Measurements from ENCODE around the gene UVSSA.

UVSSA gene

GRCh38 chr4:1350169-1350520 is 3.1 kb downstream of the UVSSA start:
- no peak for DNase-seq

DNA sequence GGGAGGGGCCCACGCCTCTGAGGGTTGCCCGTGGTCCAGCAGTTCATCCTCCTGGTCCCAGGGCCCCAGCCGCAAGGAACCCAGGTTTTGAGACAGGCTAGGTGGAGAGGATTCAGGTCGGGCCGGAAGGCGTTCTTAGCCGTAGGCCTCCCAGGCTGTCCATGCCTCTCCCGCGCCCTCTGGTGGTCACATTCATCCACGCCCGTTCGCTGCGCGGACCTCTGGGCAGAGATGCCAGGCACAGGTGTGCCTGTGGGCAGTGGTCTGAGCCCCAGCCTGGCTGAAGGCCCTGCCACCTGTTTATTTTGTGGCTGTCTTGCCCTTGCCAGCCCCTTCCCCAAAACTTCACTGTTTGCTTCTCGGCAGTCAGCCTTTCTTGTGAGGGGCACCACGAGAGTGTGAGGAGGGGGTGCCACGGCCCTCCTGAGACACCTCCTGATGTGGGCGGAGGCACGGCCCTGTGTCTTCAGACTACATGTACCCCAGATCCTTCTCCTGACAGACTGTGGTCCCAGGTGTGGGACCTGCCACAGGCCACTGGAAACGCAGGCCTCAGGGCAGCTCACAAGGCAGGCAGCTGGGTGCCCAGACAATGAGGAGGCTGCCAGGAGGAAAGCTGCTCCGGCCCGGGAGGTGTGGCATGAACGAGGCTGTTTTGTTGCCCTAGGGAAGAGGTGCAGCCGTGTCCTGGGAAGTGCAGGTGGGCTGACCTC is 5.0 kb downstream of the UVSSA start:
- peak; percentile 90 for DNase-seq

- no peak for DNase-seq
Measured at GRCh38 chr4:1352567-1352900, 5.5 kb downstream of the UVSSA start.

DNA sequence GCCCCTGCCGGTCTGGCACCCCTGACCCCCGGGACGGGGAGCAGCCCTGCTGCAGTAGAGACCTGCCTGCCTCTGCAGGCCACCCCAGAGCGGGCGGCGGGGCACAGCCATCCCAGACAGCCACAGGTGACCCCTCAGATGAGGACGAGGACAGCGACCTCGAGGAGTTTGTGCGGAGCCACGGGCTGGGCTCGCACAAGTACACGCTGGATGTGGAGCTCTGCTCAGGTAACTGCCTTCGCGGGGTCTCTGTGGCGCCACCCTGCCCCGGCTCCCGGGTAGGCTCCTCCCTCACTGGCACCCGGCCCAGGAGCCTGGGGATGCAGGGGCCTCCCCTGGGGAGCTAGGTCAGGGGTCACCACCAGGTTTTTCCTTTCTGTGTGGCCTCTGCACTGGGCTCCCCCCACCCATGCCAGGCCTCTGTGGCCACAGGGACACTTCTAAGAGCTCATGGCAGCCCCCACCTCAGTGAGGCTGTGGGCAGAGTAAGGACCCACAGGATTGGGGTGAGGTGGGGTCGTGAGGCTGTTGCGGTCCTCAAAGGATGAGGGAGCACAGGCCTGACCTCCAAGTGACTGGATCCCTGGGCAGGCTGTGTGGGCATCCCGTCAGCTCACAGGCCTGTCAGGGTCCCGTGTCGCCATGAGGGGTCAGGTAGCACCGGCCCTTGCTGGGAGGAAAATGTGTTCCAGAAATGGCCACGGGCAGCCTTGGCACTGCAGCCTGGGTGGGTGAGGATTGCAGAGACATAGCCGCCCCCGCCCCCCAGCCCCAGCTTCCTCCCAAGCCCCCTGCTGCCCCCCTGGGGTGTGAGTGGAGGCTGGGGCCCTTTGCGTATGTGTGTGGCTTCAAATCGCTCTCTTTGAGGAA is 6.4 kb downstream of the UVSSA start:
- no peak for DNase-seq

DNA sequence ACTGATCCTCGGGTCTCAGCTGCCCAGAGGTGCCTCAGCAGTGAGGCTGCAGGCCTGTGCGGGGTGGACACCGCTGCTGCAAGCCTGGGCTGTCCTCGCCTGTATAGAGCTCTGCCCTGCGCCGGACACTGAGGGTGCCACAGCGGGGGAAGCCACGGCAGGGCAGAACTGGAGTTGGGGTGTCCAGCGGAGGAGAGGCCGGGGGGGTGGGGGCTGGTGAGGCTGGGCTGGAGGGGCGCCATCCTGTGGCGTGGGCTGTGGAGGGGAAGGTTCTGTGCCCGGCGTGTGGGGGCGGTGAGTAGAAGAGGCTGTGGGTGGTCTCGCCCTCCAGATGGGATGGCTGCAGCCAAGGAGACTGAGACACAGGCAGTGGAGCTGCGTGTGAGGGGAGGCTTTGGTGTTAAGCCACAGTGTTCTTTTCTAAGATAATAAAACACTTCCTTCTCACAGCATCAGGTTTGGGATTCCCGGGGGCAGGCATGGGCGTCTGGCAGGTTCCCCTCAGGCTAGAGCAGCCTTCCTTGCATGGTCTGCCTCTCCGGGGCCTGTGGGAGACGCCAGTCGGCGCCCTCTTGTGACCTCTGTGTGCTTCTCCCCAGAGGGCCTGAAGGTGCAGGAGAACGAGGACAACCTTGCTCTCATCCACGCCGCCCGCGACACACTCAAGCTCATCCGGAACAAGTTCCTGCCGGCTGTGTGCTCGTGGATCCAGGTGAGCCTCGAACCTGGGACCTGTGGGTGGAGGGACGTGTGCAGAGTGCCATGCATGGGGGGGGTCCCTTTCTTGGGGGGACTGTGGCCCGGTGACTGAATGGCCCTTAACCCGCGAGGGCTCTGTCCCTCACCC is 7.4 kb downstream of the UVSSA start:
- no peak for DNase-seq

GRCh38 chr4:1354983-1355275 is 7.9 kb downstream of the UVSSA start:
- DNase-seq = no peak

DNA sequence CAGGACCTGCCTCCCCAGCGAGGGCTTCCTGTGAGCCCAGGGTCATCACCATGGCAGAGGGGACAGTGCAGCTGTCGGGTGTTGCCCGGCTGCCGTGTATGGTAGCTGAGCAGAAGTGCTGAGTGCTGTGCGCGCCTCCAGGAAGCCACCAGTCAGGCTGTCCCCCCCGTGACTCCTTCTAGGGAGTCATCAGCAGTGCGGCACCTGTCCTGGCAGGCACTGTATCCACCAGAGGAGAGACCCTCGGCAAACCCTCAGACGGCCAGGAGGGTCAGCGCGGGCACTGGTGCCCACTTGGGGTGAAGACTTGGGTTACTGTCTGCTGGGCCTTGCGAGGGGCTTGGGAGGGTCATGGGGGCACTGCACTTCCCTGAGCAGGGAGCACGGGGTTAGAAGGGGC is 8.4 kb downstream of the UVSSA start:
- DNase-seq = no peak

- peak; percentile 55 for DNase-seq
Measured at GRCh38 chr4:1356181-1356998, 9.4 kb downstream of the UVSSA start.

DNA sequence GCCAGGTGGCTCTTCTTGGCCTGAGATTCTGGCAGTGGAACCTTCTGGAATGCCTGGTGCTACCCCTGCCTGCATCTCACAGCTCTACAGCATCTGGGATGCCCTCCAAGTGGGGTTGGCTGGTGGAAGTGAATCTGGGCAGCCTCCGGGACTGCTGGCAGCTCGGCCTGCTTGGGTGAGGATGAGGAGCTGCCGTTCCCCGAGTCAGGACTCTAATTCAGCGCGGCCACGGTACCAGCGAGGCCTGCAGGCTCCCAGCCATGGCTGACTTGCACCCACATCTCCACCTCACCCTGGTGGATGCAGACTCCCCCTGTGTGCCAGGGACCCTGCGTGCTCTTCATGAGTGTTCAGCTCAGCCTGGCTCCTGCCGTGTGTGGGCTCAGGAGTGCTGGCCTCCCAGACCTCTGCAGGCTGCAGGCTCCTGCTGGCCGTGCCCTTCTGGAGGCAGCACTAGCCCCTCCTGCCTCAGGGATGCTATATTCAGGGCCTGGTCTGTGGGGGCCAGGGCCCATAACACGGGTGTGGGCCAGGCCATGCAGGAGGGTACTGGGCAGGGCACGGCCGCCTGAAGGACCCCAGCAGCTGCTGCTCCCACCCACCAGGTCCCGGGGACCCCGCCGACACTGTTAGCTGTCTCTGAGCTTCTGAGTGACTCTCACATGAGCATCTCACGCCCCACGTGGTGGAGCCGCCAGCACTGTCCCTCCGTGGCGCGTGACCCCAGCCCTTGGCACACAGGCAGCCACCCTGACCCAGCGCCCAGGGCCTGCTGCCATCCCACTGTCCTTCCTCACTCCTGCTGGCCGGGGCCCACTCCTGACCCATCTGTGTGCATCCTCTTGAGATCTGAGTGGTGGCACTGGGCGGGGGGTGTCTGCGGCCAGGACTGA is 10.6 kb downstream of the UVSSA start:
- no peak for DNase-seq

DNA sequence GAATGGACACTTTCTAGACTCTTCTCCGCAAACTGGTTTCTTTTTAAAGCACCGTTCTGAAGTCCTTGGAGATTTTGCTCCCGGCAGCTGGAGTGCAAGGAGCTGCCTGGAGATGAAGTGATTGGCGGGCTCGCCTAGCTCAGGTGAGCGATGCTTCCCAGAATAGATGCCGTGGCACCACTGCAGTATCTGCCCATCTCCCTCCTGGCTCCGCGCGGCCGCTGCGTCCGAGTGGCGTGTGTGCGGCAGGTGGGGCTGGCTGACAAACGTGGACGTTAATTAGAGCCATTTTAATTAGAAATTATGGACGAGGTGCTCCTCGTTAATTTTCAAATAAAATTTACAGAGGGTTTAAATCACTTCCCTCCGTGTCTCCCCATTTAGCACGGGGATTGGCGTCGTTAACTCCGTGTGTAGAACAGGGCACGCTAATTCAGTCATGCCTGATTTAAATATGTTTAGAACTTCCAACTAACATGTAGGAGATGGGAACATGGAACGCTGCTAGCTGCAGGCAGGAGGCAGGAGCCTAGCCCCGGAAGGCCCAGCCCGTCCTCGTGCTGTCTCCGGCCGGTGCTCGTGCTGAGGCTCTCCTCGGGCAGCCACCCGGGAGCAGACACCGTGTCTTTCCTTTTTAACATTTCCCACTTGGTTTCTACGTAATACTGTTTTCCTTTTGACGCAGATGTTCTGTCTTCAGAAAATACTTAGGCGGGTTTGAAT is 11.6 kb downstream of the UVSSA start:
- DNase-seq = no peak

DNA sequence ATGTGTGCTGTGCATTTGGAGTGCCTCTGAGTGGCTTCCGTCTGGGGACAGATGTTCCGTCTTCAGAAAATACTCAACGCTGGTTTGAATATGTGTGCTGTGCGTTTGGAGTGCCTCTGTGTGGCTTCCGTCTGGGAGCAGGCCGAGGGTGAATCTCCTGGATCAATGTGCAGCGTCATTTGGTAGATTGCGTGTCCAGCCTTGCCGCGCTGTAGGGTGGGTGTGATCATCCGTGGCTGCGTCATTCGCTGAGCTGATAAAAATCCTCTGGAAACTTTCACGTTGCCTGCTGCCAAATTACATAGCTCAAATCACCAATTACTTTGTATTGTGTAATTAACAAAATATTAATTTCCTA is 12.1 kb downstream of the UVSSA start:
- no peak for DNase-seq

GRCh38 chr4:1359976-1360375 is 13.0 kb downstream of the UVSSA start:
- no peak for DNase-seq

DNA sequence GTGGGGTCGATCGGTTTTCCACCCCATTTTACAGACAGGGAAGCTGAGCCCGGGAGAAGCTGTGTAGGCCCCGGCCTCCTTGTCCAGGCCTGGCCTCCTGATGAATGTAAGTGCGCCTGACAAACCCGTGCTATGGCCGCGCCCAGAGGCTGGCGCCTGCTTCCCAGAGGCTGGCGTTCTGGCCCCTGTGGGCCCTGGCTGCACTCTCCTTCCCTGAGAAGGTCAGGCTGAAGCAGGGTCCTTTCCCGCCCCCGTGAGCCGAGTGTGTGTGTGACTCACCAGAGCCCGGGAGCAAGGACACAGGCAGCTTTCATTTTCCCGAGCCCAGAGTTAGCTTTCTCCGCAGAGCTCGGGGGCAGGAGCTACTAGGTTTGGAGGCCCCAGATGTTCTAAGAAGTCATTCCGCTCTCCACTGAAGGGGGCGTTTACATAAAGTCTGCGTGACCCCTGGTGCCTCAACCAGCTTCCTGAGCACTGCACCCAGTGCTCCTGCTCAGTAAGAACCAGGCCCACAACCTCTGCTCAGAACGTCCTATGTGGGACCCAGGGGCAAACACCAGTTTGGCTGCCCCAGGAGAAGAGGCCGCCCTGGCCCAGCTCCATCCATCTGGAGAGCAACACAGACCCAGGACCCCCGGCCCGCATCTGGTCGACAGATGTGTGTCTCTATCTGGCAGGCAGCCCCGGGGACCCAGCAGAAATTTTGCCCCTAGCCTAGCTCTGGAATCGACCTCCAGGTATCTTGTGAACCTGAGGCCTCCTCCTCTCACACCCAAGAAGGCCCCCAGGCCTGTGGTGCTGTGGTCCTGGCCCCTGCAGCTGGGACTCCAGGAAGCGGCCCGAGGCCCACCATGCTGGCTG is 13.6 kb downstream of the UVSSA start:
- DNase-seq = no peak

- DNase-seq = no peak
Measured at GRCh38 chr4:1361431-1361830, 14.4 kb downstream of the UVSSA start.

- DNase-seq = no peak
Measured at GRCh38 chr4:1362046-1362445, 15.0 kb downstream of the UVSSA start.

DNA sequence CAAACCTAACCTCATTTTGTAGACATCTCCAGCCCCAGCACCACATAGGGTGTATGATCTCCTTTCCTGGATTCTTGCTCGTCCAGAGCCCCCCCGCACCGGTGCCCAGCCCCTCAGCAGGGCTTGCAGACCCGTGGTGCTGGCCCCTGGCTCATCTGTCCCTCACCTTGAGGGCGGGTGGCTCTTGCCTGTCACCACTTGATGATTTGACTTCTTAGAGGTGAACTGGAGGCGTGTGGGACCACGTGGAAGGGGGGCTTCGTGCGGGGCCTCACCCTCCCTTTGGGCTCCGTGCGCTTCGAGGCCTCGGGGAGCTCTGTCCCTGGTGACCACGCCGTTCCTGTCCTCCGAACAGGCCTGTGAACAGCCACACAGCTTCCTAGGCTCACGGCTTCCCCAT is 15.5 kb downstream of the UVSSA start:
- DNase-seq = no peak

DNA sequence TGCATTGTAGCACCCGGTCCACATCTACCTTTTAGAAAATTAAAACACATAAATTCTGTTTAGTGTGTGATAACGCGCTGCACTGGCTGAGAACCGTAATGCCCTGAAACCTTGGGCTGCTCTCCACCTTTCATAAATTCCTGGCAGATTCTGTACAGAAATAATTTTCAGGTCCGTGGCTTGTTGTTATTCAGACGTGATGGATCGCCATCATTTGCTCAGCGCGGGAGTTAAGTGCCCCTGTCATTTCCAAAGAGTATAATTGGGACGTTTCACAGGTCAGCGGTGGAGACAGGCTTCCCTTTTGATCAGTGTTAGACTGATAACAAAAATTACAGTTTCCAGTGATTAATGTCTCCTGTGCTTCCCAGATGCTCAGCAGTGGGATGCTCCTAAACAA is 16.5 kb downstream of the UVSSA start:
- no peak for DNase-seq

DNA sequence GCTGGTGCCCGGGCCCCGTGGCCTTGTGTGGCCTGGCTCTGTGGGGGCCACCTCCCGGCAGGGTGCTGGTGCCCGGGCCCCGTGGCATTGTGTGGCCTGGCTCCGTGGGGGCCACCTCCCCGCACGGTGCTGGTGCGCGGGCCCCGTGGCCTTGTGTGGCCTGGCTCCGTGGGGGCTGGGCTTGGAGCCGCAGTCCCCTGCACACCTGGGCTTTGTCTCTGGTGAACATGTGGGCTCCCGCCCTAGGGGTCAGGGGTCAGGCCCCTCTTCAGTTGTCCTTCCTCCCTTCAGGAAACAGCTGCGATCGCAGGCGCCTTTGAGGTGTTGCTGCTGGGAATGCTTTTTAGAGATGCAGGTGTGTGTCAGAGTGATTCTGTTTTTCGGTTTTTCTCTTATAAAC is 17.2 kb downstream of the UVSSA start:
- no peak for DNase-seq

- DNase-seq = no peak
Measured at GRCh38 chr4:1364748-1365147, 17.7 kb downstream of the UVSSA start.

Data from activated T-cell treated with anti-CD3 and anti-CD28 coated beads, Interleukin-2, amount 50 U/mL, for 1 hour (primary cell).